GM21526 (cell line): ENCODE data around the gene ECT2.
"Not testable (repeated sequence)": the region's sequence is repeated elsewhere in the genome, so short reads cannot be mapped to it uniquely, and the experiment has no call there.

ENCODE experiments used
- ATAC-seq: cut with Tn5 transposase; IDR thresholded peaks from one replicate; pipeline ENCODE4 v1.9.1; 2021; ENCODE audit warnings: moderate library complexity; ENCODE audit not compliant: unreplicated experiment, low FRiP score

Gene ECT2, protein sequence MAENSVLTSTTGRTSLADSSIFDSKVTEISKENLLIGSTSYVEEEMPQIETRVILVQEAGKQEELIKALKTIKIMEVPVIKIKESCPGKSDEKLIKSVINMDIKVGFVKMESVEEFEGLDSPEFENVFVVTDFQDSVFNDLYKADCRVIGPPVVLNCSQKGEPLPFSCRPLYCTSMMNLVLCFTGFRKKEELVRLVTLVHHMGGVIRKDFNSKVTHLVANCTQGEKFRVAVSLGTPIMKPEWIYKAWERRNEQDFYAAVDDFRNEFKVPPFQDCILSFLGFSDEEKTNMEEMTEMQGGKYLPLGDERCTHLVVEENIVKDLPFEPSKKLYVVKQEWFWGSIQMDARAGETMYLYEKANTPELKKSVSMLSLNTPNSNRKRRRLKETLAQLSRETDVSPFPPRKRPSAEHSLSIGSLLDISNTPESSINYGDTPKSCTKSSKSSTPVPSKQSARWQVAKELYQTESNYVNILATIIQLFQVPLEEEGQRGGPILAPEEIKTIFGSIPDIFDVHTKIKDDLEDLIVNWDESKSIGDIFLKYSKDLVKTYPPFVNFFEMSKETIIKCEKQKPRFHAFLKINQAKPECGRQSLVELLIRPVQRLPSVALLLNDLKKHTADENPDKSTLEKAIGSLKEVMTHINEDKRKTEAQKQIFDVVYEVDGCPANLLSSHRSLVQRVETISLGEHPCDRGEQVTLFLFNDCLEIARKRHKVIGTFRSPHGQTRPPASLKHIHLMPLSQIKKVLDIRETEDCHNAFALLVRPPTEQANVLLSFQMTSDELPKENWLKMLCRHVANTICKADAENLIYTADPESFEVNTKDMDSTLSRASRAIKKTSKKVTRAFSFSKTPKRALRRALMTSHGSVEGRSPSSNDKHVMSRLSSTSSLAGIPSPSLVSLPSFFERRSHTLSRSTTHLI

DNA sequence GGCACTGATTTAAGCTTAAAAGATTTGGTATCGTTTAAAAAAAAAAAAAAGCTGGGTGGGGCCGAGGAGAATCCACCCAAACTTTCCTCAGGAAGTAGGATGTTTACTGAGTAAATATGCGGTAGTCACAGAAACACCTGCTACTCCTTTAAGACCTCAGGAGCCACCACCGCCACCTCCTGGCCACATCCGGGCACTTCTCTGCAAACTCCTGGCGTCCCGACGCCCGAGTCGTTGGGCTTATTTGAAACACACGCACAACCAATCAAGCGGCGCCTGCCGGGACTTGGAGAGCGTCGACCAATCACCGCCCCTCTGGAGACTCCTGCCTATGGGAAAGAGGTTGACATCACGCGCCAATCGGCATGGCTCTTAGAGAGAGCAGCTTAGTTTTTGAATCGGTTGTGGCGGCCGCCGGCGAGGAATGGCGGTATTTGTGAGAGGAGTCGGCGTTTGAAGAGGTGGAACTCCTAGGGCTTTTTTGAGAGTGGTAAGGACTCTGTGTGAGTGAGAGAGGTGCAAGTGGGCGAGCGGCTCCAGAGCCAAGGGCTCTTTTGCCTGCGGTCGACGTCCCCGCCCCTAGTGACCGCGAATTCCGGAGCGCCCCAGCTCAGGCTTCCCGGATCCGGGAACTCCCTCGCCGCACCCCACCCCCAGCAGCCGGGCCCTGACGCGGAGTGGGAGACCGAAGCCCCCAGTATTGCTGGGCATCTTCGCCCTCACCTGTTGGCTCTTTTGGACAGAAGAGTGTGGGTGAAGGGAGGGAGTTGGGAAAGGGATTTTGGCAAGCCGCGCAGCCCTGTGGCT is at the start of gene ECT2:
ECT2 (plus strand) TSS at position 359 of the 807 bp plus-strand sequence. CDS start 3,805 bp downstream, outside the sequence.
- peak; percentile 99 for ATAC-seq

DNA sequence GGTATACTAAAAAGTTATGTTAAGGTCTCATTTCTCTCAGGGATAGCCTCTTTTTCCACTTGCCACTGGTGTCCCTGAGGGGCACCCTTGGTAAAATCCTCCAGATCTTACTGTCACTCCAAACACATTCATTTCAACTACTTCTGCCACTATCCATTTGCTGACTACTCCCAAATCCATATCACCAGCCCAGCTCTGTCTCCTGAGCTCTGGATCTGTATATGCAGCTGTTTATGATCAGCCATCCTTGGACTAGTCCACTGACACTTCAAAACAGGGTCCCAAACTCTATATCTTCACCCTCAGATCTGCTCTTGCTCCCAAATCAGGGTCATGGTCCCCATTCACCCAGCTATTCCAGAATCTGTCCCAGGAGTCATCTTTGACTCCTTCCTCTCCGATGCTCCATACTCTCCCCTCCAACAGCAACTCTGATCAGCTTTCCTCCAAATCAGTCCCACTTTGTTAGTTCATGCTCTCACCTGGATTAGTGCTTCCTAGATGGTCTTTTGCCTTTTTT is 49.5 kb upstream of the ECT2 start:
- ATAC-seq: no peak

DNA sequence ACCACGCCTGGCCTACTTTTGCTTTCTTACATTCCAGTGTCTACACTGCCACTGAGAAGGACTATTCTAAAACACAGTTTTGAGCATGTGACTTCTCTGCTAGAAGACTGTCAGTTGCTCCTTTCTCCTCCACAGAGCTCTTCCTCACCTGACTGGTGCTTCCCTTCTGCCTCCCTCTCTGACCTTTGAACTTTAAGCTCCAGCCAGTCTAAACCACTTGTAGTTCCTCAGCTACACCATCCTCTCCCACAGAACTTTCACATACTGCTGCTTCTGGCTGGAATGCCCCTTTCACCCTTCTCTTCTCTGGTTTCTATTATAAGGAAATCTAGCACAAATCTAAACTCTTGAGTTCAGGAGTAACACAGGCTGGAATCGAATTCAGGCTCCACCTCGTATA is 48.8 kb upstream of the ECT2 start:
- no peak for ATAC-seq

DNA sequence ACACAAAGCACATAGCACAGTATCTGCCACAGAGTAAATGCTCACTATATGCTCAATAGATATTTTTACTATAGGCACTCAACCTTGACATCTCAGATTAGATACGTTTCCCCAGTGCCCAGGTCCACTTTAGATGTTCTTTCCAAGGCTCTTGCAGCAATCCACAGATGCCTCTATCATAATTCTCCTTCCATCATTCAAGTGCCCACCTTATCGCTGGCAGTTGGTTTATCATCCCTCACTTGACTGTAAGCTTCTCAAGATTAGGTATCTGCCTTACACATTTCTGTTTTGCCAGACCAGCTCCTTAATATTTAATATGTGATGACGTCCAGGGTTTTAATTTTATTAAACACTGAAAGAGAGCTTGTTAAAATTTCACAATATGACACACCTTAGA is 48.3 kb upstream of the ECT2 start:
- ATAC-seq: no peak

DNA sequence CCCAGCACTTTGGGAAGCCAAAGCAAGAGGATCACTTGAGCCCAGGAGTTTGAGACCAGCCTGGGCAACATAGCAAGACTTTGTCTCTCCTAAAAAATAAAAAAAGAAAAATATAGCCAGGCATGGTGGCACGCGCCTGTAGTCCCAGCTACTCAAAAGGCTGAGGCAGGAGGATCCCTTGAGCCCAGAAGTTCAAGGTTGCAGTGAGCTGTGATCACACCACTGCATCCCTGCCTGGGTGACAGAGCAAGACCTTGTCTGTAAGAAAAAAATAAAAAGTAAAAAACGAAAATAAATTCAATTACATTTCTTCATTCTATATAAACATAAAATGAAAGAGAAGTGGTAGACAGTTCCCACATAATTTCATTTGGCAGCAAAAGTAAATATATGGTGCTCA is 47.8 kb upstream of the ECT2 start:
- ATAC-seq: not testable (repeated sequence)

DNA sequence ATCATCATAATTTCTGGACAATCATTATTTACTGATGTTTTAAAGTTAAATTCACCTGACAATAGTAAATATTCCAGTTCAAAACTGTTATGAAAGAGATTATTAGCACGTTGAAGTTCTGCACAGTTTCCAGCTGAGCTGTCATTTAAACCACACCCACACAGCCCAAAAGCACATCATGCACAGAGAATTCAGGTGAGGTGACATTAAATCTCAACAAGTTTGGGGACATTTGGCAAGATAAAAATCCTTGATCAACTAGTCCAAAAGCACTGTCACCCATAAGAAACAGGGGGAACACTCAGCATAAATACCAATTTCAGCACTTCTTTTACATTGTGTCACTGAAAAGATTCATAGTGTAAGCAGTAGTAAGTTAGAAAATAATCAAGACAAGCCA is 46.5 kb upstream of the ECT2 start:
- ATAC-seq: no peak

DNA sequence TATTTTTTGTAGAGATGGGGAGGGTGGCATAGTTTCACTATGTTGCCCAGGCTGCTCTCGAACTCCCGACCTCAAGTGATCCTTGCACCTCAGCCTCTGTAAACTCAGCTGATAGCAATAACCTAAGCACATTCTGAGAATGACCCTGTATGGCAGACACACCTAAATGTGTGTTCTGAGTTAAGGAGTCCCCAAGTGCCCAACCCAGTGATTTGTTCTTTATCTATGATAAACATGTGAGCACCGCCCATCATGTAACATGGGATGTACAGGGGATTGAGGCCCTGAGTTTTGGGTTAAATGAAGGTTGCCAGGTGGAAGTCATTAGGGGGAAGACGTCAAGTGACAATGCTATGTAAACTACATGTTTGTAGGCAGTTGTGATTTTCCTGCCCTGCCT is 45.4 kb upstream of the ECT2 start:
- no peak for ATAC-seq

DNA sequence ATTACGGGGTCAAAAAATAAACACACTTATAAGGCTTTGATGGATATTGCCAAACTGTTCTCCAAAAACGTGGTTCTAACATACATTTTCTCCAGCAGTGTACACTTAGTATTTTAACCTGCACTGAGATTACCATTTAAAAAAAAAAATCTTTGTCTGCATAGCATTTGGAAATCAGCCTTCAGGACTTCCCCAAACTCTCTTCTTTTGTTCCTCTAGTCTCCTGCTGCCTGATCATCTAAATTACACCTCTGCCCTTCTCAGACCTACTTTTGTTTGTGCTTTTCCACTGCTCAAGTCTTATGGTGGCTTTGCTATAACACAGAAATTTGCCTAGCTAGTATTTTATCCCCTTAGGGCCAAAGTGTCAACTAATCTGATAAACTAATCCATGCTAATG is 43.5 kb upstream of the ECT2 start:
- ATAC-seq: no peak

DNA sequence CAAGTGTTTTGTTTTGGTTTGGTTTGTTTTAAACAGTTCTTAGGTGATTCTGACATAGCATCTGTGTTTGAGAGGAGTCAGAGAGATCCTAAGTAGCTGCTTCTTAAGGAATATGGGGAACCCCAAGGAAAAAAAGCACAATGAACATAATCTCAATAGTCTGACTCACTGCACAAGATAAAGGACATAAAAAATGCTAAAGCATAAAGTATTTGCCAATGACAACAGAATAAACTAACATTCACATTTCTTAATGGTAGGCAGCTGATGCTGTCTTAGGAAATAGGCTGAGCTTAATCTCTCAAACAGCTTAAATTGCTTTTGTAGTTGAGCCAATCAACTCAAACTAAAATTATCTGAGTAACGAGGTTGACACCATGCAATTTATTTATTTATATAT is 42.6 kb upstream of the ECT2 start:
- ATAC-seq: no peak

DNA sequence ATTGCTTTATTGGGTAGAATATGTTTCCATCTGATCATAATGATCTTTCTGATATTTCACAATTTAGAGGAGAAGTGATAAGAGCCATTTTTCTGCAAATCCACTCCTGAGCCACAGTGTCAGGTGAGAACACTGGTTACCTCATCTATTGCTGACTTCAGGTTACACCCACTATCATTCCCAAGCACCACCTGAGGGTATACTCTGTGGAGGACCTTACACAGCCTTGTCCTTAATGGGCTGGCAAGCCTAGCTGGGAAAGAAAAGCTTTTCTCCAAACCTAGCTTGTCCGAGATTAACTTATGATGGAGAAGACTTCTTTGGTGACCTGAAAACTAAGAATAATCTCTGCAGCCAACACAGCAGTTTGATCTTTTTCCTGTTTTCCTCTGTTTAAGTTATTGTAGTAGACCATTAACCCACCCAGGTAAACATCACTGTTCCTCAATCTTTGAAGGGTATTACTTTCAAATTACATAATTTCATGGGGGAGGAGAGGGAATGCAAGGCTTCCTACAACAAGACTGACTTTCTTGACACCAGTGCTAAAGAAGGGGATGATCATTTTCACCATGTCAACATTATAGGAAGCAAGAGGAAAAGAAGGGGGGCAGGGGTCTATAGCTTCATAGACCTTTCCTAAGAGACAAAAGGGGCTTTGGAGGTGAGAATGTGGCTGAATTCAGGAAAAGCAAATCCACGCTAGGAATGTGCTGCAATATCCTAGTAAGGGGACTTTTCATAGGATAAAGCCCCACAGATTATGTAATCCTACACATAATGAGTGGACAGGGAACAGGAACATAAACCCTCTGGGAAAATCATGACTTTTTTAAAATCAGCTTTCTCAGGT is 41.4 kb upstream of the ECT2 start:
- ATAC-seq: no peak

DNA sequence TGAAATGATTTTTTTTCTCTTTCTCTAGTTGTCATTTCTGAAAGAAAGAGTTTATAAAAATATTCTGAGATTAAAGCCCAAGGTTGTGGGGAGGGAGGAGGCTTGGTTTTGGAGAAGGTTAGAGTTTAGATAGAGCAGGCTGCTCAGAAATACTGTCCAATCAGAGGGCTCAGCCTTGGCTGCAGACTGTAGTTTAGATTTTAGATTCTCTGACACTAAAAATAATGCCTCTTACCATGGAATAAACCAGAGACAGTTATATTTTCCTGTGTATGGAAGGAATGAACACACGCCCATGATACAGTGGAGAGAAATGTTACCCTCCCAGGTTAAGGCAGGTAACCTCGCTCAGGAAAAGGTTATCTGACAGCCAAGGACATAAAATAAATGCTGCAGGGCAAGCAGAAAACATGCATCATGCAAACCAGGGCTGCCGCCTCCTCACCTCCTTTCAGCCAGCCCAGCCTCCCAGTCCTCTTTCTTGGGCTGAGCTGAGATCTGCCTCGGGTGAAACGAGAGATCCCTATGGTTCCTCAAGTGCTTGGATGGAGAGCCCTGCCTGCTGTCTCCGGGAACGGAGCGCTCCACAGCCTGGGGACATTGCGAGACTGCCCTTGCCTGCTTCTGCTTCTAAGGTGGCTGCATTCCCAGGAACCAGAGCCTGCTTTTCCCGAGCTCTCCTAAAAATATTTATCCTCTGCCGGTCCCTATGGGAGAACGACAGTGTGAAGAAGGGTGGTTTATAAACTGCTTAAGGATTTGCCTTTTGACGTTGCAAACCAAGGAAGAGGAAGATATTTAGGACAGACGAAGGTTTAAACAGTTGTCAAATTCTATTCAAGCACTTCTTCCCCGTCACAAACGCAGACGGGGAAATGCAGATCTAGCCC is 40.5 kb upstream of the ECT2 start:
- ATAC-seq: peak; percentile 5

DNA sequence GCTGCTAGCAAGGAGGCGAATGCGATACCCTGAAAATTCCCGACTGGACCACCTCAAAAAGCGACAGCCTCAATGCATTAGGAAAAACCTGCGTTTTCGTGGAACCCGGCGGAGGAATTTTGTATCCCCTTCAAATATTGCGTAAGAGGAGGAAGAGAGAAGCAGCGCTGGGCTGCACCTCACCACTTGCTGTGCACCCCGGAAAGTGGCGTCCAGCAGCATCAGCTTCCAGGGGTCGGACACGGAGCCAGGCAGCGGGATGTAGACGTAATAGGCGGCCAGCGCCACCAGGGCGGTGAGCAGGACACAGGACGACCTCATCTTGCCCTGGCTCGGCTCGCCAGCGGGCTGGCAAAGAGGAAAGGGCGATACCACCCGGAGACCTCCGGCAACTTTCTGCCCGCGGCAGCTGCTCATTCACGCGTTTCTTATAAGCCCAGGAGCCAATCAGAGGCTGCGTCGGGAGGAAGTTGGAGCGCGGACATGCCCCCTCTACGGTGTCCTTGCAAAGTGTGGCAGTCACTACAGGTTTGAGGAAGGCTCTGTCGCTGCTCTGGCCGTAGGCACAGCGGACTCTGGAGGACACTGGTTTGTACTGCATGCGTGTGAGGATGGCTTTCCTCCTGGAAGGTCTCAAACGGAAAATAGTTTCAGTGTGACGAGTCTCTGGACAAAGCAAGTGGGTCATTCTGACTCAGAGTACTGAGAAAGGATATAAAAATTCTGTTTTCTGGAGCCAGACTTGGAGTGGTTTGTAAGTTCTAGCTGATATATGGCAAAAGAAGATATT is 39.7 kb upstream of the ECT2 start, which contains the start of gene NCEH1:
NCEH1 (minus strand) TSS at position 404 of the 790 bp plus-strand sequence; CDS start at position 321, 83 bp downstream.
- ATAC-seq: peak; percentile 100

DNA sequence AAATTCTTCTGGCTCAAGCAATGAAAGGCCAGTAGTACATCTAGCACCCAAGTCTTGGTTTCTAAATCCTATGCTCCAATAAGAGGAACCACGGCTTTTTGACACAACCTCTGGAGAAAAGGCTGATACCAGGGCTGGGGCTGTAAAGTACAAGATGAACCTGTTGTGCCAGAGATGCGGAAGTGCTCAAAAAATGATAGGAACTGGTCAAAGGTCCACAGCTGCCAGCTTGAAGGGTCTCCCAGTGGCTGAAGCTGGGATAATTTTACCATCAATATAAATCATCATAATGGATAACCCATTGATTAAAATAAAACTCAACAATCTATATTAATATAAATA is 39.1 kb upstream of the ECT2 start:
- ATAC-seq: no peak

DNA sequence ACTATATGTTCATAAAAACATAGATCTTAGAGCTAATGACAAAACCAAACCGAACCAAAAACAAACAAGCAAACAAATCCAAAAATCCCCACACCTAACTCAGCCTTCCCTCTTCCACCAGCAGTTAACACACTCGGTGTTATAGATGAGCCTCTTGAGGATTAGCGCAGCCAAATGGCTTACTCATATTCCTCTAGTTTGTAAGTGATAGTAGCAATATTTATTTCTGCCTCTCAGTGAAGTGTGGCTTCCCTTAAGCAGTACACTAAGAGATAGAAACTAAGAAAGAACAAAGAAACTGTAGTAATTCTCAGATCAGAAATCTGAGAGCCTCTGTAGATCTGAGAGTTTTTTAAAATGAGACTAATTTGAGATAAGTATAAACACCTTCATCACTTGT is 37.2 kb upstream of the ECT2 start:
- no peak for ATAC-seq

DNA sequence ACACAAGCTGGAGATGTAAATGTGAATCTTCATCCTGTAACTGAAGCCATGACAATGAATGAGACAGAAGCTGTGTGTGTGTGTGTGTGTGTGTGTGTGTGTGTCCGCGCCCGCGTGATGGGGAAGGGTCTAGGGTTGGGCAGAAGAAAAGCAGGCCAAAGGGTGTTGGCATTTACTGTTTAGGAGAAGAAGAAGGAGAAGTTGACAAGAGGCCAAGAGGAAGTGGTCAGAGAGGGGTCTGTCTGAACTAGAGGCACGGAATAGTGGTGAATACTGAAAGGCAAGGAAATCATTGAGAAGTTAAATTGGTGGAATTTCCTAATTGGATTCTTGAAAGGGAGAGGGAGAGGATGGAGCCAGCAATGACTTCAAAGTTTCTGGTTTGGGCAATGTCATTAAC is 34.0 kb upstream of the ECT2 start:
- no peak for ATAC-seq

DNA sequence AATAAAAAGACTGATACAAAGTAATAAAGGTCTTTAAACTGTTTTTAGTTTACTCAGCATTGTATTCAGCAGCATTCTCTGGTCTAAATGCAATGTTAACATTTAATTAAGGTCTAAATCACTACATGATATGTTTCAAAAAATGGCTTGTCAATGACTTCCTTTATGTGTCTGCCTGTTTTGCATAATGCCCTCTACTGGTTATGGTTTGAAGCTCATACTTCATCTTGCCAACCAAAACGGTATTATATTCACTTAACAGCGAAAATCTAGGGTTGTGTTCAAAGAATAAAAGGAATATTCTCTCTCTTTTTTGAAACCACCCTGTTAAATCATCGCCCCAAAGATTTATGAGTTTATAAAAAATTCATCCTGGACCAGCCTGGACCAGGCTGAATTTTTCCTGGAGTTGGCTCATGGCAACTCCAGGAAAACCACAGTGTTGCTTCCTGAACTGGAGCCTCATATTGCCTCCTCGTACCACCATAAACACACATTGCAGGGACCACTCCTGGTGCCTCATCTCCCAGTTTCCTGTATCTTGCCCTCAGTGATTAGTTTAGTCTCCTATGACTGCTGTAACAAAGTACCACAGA is 32.9 kb upstream of the ECT2 start:
- peak; percentile 55 for ATAC-seq

DNA sequence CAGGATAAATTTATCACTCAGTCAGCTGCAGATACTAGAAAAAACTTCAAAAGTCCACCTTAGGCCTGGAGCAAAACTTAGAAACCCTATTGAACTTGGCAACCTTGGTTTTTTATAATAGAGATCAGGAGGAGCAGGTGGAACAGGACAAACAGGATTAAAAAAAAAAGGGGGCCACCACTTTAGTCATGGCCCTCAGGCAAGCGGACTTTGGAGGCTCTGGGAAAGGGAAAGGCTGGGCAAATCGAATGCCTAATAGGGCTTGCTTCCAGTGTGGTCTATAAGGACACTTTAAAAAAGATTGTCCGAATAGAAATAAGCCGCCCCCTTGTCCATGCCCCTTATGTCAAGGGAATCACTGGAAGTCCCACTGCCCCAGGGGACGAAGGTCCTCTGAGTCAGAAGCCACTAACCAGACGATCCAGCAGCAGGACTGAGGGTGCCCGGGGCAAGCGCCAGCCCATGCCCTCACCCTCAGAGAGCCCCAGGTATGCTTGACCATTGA is 27.9 kb upstream of the ECT2 start:
- not testable (repeated sequence) for ATAC-seq
